ENCODE measurements around the gene NDUFAF2. TPM values are rescaled to one million over a fixed set of nuclear protein-coding genes. Genes with fewer than 3 reads are reported as not detected.

Gene NDUFAF2
- total and polyA plus RNA-seq, 7 donors, result 32.1 to 87.2 (median 57.4) TPM

DNA sequence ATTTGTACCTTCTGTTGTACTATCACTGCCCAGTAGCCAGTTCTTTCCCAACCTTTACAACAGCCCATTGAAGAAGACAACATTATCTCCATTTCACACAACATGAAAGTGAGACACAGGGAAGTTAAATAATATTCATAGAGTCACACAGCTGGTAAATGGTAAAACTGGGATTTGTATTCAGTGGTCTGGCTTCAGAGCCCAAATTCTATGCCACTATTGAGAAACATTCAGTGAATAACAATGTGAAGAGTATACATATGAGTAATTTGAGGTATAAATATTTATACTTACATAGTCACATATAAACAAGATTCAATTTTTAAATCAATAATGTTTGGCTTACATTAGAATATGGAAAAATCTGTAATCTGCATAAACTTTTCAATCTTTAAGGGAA, 203.5 kb downstream of the NDUFAF2 start:
- DNase-seq, result no peak
- no peak for ATAC-seq
- Histone ChIP-seq H3K4me1 (no peaks in the 10 kb centered on the region), H3K27me3 (ENCODE audit: insufficient read depth in 3 of 3, low read length in 2 of 3) (no peaks in the 10 kb centered on the region), H3K27ac (no peak overlapping the region), H3K36me3 (ENCODE audit: insufficient read depth in 1 of 2, low read depth in 1 of 2) (no peaks in the 10 kb centered on the region), H3K4me3 (no peak overlapping the region), H3K9me3 (no peaks in the 10 kb centered on the region)
- TF ChIP-seq, protein P1, sequence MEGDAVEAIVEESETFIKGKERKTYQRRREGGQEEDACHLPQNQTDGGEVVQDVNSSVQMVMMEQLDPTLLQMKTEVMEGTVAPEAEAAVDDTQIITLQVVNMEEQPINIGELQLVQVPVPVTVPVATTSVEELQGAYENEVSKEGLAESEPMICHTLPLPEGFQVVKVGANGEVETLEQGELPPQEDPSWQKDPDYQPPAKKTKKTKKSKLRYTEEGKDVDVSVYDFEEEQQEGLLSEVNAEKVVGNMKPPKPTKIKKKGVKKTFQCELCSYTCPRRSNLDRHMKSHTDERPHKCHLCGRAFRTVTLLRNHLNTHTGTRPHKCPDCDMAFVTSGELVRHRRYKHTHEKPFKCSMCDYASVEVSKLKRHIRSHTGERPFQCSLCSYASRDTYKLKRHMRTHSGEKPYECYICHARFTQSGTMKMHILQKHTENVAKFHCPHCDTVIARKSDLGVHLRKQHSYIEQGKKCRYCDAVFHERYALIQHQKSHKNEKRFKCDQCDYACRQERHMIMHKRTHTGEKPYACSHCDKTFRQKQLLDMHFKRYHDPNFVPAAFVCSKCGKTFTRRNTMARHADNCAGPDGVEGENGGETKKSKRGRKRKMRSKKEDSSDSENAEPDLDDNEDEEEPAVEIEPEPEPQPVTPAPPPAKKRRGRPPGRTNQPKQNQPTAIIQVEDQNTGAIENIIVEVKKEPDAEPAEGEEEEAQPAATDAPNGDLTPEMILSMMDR (IDR thresholded peaks at IDR 0.05), result no peak
- intact Hi-C loops (cut with DNase I), result no loop called here

GRCh38 chr5:61151893-61152292, 206.9 kb downstream of the NDUFAF2 start:
- no peaks in the 10 kb centered on the region for H3K36me3 ChIP-seq (ENCODE audit: insufficient read depth in 1 of 2, low read depth in 1 of 2)
- no peak overlapping the region for H3K27ac ChIP-seq
- H3K27me3 ChIP-seq (ENCODE audit: insufficient read depth in 3 of 3, low read length in 2 of 3), result no peaks in the 10 kb centered on the region
- H3K4me1 ChIP-seq, result no peaks in the 10 kb centered on the region
- DNase-seq, result no peak
- intact Hi-C loops (cut with DNase I), result no loop called here
- no peak for ATAC-seq
- TF ChIP-seq, protein P1 (IDR thresholded peaks at IDR 0.05), result no peak
- 86 to 93% (median 89%) methylated on average over 2 of the region's 2 CpGs for WGBS, 3 donors
- H3K9me3 ChIP-seq, result no peaks in the 10 kb centered on the region
- H3K4me3 ChIP-seq, result no peak overlapping the region

GRCh38 chr5:61159070-61159469, 214.1 kb downstream of the NDUFAF2 start:
- DNase-seq (no peak), ATAC-seq (no peak)
- WGBS, 3 donors, result 87 to 95% (median 93%) methylated on average over 3 of the region's 3 CpGs
- Histone ChIP-seq H3K4me1 (peaks cover 15% of the 10 kb centered on the region), H3K4me3 (no peak overlapping the region), H3K27me3 (ENCODE audit: insufficient read depth in 3 of 3, low read length in 2 of 3) (no peaks in the 10 kb centered on the region), H3K36me3 (ENCODE audit: insufficient read depth in 1 of 2, low read depth in 1 of 2) (peaks cover 4 to 27% of the 10 kb centered on the region in 2 donors), H3K27ac (no peak overlapping the region), H3K9me3 (no peaks in the 10 kb centered on the region)
- TF ChIP-seq, protein P1 (IDR thresholded peaks at IDR 0.05), result no peak
- intact Hi-C loops (cut with DNase I), result no loop called here

DNA sequence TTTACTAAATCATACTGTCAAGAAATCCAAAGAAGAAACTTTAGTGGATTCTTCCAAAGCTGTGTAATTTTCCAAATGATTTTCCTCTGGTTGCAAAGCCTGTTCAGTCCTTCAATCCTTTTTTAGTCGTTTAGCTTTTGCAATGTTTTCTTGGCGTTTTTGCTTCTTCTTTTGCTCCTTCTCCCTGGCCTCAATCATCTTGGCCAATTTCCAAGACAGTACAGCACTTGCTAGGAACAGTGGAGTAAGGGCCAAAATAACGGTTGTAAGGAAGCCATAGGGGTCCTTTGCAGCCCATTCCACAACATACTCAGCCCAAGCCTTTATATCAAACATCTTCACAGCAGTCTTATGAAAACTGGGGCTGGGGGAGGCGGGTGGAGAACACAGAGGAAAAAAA, 214.8 kb downstream of the NDUFAF2 start:
- no peaks in the 10 kb centered on the region for H3K9me3 ChIP-seq
- H3K4me3 ChIP-seq, result no peak overlapping the region
- TF ChIP-seq, protein P1 (IDR thresholded peaks at IDR 0.05), result no peak
- H3K4me1 ChIP-seq, result peaks cover 15% of the 10 kb centered on the region
- peaks cover 4 to 27% of the 10 kb centered on the region in 2 donors for H3K36me3 ChIP-seq (ENCODE audit: insufficient read depth in 1 of 2, low read depth in 1 of 2)
- DNase-seq (no peak), ATAC-seq (no peak)
- H3K27ac ChIP-seq, result no peak overlapping the region
- WGBS, 3 donors, result 56 to 64% (median 56%) methylated on average over 4 of the region's 4 CpGs
- H3K27me3 ChIP-seq (ENCODE audit: insufficient read depth in 3 of 3, low read length in 2 of 3), result no peaks in the 10 kb centered on the region
- intact Hi-C loops (cut with DNase I), result loop anchor here (5.0 to 10.0 kb wide), 3 partner anchors 172 to 497 kb away; partner anchors contain the start of genes ERCC8 (in 2 of the 2), NDUFAF2 (in 2 of the 2) and ZSWIM6 (in 1 of the 2)

- H3K36me3 ChIP-seq (ENCODE audit: insufficient read depth in 1 of 2, low read depth in 1 of 2), result peaks cover 4 to 27% of the 10 kb centered on the region in 2 donors
- H3K27me3 ChIP-seq (ENCODE audit: insufficient read depth in 3 of 3, low read length in 2 of 3), result no peaks in the 10 kb centered on the region
- TF ChIP-seq, protein P1 (IDR thresholded peaks at IDR 0.05), result no peak
- no peak for DNase-seq
- ATAC-seq, result no peak
- H3K4me1 ChIP-seq, result peaks cover 15% of the 10 kb centered on the region
- no peaks in the 10 kb centered on the region for H3K9me3 ChIP-seq
- peak overlapping the region; percentile 82 for H3K4me3 ChIP-seq
- no peak overlapping the region for H3K27ac ChIP-seq
- WGBS, 3 donors, result 93 to 95% (median 94%) methylated on average over 3 of the region's 3 CpGs
- intact Hi-C loops (cut with DNase I), result loop anchor here (5.0 to 10.0 kb wide), 3 partner anchors 172 to 497 kb away; partner anchors contain the start of genes ERCC8 (in 2 of the 2), NDUFAF2 (in 2 of the 2) and ZSWIM6 (in 1 of the 2)
These were observed 215.5 kb downstream of the NDUFAF2 start for GRCh38 chr5:61160497-61160896.

All from psoas muscle (tissue), 8 donors.